NCI-H1417 (cell line): ENCODE results near the gene IL17A.

ENCODE experiments used
- DNase-seq, 3 experiments: peaks; one replicate each; lab custom pipeline; 2025; lab: John Stamatoyannopoulos, UW

IL17A gene

GRCh38 chr6:52186075-52186474, at the start of gene IL17A:
TSS of gene IL17A (plus strand) at chr6:52186375. CDS start at chr6:52186432, 57 bp downstream.
- DNase-seq, result no peak

DNA sequence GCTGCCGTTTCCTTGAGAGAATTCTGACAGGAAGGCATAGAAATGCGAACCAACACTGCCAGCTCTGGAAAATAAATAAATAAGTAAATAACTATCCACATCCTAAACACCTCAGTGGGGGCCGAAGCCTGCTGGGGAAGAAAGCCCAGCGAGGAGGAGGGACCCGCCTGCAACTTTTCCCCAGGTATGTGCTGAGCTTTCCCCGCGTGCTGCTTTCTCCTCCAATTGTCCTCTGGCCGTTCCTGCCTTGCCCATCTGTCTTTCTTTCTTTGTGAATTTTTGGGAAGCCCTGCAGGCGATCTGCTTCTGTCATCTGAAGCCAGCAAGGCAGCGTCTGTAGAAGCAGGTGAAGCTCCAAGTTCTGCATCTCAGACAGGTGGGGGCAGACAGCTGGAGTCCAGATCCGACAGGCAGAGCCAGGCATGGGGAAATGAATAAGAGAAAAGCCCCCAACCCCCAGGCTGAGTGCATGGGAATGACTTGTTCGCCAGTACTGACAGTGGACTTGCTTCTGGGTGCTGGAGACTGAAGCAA, 49.2 kb upstream of the IL17A start:
- DNase-seq, result no peak

GRCh38 chr6:52138284-52138683, 47.9 kb upstream of the IL17A start:
- no peak for DNase-seq

GRCh38 chr6:52139985-52140680, 46.0 kb upstream of the IL17A start:
- no peak for DNase-seq

GRCh38 chr6:52141596-52141995, 44.6 kb upstream of the IL17A start:
- no peak for DNase-seq

GRCh38 chr6:52142556-52142955, 43.6 kb upstream of the IL17A start:
- DNase-seq, result no peak

- no peak for DNase-seq
Measured at GRCh38 chr6:52143551-52143950, 42.6 kb upstream of the IL17A start.

DNA sequence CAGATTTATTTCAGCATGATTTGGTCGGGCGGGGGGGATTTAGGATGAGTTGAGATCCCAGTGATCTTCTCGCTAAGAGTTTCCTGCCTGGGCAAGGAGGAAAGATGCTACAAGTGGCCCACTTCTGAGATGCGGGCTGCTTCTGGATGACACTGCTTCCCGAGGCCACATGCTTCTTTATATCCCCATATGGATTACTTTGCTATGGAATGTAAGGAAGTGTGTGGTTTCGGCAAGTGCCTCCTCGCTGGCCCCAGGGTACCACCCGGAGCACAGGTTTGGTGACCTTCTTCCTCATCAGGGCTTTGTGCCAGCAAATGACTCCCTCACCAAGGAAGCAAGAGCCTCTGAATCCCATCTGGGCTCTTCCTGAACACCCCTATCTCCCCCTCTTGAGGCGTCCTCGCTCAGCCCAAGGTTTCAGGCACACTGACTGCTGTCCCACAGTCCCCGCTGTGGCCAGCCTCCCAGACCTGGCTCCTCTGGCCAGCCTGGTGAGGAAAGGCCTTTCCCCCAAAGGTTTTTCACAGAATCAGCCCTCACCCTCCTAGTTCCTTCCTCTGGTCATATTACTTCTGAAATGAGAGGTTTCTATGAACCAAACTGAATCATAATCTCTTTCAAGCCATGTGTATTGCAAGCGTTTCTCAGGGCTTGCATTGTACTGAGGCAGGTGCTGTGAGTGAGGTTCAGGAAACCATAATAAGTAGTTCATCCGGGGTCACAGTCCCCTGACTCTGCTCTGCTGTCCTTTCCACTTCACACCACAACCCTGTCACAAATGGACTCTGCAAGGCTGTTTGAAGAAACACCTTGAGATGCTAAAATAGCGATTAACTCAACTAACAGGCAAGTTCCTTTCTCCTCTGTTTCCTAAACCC, 41.7 kb upstream of the IL17A start:
- DNase-seq, result no peak

- no peak for DNase-seq
Measured at GRCh38 chr6:52146851-52147445, 39.2 kb upstream of the IL17A start.

DNA sequence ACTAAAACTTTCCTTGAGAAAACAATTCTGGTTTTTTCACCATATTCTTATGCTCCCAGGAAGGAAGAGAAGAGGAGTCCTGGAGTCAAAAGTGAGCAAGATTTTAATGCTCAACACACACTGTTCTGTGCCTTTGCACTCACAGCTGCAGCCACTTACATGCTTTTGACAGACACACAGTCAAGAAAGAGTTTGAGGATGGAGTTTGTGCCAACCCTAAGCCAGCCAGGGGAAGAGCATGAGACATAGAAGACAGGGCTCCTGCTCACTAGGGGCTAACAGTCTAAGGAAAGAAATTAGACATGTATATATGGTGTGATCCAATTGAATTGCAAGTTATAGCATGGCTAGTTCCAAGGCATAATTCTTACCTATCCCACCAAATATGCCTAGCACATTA, 37.1 kb upstream of the IL17A start:
- DNase-seq, result no peak

- DNase-seq, result no peak
Measured at GRCh38 chr6:52149949-52150348, 36.2 kb upstream of the IL17A start.

- no peak for DNase-seq
Measured at GRCh38 chr6:52152070-52152423, 34.1 kb upstream of the IL17A start.

- no peak for DNase-seq
Measured at GRCh38 chr6:52152711-52153160, 33.4 kb upstream of the IL17A start.

GRCh38 chr6:52154381-52154780, 31.8 kb upstream of the IL17A start:
- DNase-seq, result no peak

DNA sequence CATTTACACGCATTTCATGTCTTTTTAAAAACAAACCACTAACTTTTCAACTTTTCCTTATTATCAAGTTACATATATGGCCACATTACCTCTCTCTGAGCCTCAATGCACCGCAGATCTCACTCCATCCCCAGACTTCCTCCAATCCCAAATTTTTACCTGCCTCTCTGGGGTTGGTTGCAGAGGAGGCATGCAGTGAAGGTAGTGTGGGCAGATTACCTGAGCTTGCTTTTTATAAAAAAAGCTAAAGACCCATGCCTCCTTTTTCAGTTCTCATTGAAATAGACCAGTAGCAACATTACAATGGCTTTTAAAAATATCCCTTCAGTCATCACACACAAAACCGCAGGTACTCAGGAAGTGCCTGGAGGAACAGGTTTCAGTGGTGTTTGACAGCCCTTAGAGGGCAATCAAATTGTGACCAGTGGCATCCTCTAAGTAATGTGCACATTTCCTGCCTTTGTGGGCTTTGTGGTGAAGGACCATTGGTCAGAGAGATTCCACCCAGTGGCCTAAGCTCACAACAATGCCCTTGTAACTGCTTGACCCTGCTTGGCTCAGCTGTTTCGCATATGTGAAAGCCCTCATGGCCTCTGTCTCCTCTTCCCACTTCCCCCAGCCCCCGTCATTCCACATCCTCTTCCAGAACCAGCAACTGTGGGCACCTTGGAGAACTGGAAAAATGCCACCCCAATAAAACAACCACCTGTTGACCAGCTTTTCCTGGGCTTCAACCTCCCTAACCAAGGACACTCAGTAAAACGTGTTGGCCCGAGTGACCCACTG, 30.2 kb upstream of the IL17A start:
- DNase-seq, result peak in 1 of 3 experiments; percentile 29

- DNase-seq, result no peak
Measured at GRCh38 chr6:52157301-52157941, 28.8 kb upstream of the IL17A start.

- no peak for DNase-seq
Measured at GRCh38 chr6:52160472-52161104, 25.6 kb upstream of the IL17A start.

GRCh38 chr6:52161689-52162438, 24.3 kb upstream of the IL17A start:
- DNase-seq, result no peak

- DNase-seq, result peak; percentile 20 to 80 (median 43)
Measured at GRCh38 chr6:52162940-52163908, 23.0 kb upstream of the IL17A start.
